Measurements from ENCODE around the gene CARMIL1. TPM values are rescaled to one million over a fixed set of nuclear protein-coding genes. Genes with fewer than 3 reads are reported as not detected.

Gene CARMIL1
- total RNA-seq, 2 donors from 2014 or later, result 0.56 to 0.76 TPM

DNA sequence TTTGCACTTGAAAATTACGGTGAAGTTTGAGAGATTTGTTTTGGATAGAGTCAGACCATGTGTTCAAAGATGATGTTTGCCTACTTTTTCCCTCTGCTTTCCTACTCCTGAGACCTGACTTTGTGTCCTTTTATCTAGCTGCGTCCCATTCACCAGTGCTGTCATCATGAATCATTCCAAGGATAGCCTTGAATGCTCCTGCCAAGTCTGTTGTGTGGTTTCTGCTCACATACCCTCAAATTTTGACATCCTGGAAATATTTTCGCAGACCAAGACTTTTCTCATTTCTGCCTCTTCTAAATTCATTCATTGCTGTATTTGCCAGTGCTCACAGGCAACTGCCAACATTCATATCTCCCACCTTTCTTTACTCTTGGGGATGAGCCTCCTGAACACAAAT is 197.0 kb downstream of the CARMIL1 start:
- H3K27me3 Mint-ChIP-seq, result peaks cover 0 to 29% of the 10 kb centered on the region in 2 donors
- no peak overlapping the region for H3K27ac Mint-ChIP-seq
- ATAC-seq (no peak), DNase-seq (ENCODE audit: low spot score) (no peak)
- H3K4me1 Mint-ChIP-seq (ENCODE audit: low read depth in 2 of 2), result no peaks in the 10 kb centered on the region
- H3K9me3 Mint-ChIP-seq, result no peaks in the 10 kb centered on the region
- H3K4me3 Mint-ChIP-seq, result no peak overlapping the region
- no peaks in the 10 kb centered on the region for H3K36me3 Mint-ChIP-seq

GRCh38 chr6:25477006-25477590 is 197.9 kb downstream of the CARMIL1 start:
- ATAC-seq, result peak in 1 of 2 donors; percentile 49
- peaks cover 0 to 37% of the 10 kb centered on the region in 2 donors for H3K27me3 Mint-ChIP-seq

DNA sequence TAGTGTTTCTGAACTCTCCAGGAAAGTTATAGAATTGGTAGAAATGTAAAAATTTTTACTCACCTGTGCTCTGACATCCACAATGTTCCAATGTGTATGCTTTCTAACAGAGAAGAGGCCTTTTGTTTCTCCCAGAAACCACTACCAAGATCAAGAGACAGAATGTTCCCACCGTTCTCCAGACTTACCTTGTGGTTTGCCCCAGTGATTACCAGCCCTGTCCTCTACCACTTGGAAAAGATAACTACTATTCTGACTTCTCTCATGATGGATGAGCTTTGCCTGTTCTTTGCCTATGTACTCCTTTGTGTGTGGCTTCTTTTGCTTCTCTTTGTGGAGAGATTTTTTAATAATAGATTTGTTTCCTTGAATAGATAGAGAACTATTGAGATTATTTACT is 199.8 kb downstream of the CARMIL1 start:
- no peaks in the 10 kb centered on the region for H3K4me1 Mint-ChIP-seq (ENCODE audit: low read depth in 2 of 2)
- DNase-seq (ENCODE audit: low spot score), result no peak
- H3K36me3 Mint-ChIP-seq, result no peaks in the 10 kb centered on the region
- no peak overlapping the region for H3K27ac Mint-ChIP-seq
- H3K4me3 Mint-ChIP-seq, result no peak overlapping the region
- ATAC-seq, result no peak
- no peaks in the 10 kb centered on the region for H3K9me3 Mint-ChIP-seq
- peaks cover 1 to 41% of the 10 kb centered on the region in 2 donors for H3K27me3 Mint-ChIP-seq

More at GRCh38 chr6:25477006-25477590, 197.9 kb downstream of the CARMIL1 start:
- Mint-ChIP-seq H3K36me3 (no peaks in the 10 kb centered on the region), H3K4me1 (ENCODE audit: low read depth in 2 of 2) (no peaks in the 10 kb centered on the region), H3K27ac (no peak overlapping the region), H3K4me3 (no peak overlapping the region), H3K9me3 (no peaks in the 10 kb centered on the region)
- no peak for DNase-seq (ENCODE audit: low spot score)

GRCh38 chr6:25481267-25481666 is 202.1 kb downstream of the CARMIL1 start:
- H3K4me1 Mint-ChIP-seq (ENCODE audit: low read depth in 2 of 2), result no peaks in the 10 kb centered on the region

DNA sequence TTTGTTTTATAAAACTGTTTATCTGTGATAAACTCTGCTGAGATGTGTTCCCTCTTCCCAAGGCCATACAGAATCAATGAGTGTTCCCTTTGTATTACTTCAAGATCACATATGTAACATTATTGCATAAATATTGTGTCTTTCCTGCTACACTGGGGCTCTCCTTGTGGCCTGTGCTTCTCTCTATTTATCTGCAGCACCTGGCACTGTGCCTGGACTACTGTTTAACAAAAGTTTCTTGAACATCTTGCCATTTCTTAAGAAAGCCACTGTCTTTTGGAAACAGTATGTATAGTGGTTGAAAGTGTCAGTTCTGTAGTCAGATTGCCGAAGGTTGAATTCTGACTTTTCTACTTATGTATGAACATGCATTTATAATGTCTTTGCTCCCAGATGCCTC is 203.8 kb downstream of the CARMIL1 start:
- H3K4me3 Mint-ChIP-seq, result no peak overlapping the region
- no peak overlapping the region for H3K27ac Mint-ChIP-seq
- no peaks in the 10 kb centered on the region for H3K4me1 Mint-ChIP-seq (ENCODE audit: low read depth in 2 of 2)
- DNase-seq (ENCODE audit: low spot score) (no peak), ATAC-seq (no peak)
- no peaks in the 10 kb centered on the region for H3K9me3 Mint-ChIP-seq
- no peaks in the 10 kb centered on the region for H3K36me3 Mint-ChIP-seq
- peaks cover 3 to 29% of the 10 kb centered on the region in 2 donors for H3K27me3 Mint-ChIP-seq

More at GRCh38 chr6:25481267-25481666, 202.1 kb downstream of the CARMIL1 start:
- no peaks in the 10 kb centered on the region for H3K9me3 Mint-ChIP-seq
- DNase-seq (ENCODE audit: low spot score) (no peak), ATAC-seq (no peak)
- H3K27me3 Mint-ChIP-seq, result peaks cover 3 to 32% of the 10 kb centered on the region in 2 donors
- no peaks in the 10 kb centered on the region for H3K36me3 Mint-ChIP-seq
- no peak overlapping the region for H3K27ac Mint-ChIP-seq
- H3K4me3 Mint-ChIP-seq, result no peak overlapping the region

DNA sequence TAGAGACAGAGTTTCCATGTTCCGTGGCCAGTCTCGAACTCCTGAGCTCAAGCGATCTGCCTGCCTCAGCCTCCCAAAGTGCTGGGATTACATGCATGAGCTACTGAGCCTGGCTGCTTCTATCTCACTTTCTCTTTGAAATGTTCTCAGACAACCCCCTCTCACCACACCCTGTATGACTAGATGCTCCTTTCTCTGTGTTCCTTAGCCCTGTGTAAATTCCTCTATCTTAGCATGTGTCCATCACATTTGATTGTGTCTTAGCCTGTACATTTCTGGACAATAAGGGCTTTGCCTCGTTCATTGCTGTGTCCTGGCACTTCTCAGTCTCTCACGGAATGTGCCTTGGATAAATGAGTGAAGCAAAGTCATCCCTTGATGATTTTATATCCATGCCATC is 204.8 kb downstream of the CARMIL1 start:
- no peaks in the 10 kb centered on the region for H3K36me3 Mint-ChIP-seq
- peaks cover 3 to 27% of the 10 kb centered on the region in 2 donors for H3K27me3 Mint-ChIP-seq

DNA sequence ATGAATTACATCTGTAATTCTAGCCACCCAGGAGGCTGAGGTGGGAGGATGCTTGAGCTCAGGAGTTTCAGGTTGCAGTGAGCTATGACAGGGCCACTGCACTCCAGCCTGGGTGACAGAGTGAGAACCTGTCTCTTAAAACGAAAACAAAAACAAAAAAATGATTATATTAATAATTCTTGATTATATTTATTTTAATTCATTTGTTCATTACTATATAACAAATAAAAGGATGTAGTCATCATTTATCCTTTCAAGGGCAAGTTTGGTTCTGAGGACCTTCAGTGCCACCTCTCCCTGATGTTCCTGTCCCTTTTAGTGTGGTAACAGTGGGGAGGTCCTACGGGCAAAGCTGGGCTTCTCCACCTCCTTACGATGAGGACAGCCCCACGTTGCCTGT is 205.7 kb downstream of the CARMIL1 start:
- Mint-ChIP-seq H3K36me3 (no peaks in the 10 kb centered on the region), H3K9me3 (no peaks in the 10 kb centered on the region), H3K27ac (no peak overlapping the region), H3K4me3 (no peak overlapping the region), H3K4me1 (ENCODE audit: low read depth in 2 of 2) (peaks cover 0 to 2% of the 10 kb centered on the region in 2 donors), H3K27me3 (peaks cover 3 to 22% of the 10 kb centered on the region in 2 donors)
- ATAC-seq, result no peak
- DNase-seq (ENCODE audit: low spot score), result no peak

More for the DNA sequence above, 204.8 kb downstream of the CARMIL1 start:
- H3K9me3 Mint-ChIP-seq, result no peaks in the 10 kb centered on the region
- DNase-seq (ENCODE audit: low spot score) (no peak), ATAC-seq (no peak)
- no peak overlapping the region for H3K4me3 Mint-ChIP-seq
- no peaks in the 10 kb centered on the region for H3K4me1 Mint-ChIP-seq (ENCODE audit: low read depth in 2 of 2)
- no peak overlapping the region for H3K27ac Mint-ChIP-seq

DNA sequence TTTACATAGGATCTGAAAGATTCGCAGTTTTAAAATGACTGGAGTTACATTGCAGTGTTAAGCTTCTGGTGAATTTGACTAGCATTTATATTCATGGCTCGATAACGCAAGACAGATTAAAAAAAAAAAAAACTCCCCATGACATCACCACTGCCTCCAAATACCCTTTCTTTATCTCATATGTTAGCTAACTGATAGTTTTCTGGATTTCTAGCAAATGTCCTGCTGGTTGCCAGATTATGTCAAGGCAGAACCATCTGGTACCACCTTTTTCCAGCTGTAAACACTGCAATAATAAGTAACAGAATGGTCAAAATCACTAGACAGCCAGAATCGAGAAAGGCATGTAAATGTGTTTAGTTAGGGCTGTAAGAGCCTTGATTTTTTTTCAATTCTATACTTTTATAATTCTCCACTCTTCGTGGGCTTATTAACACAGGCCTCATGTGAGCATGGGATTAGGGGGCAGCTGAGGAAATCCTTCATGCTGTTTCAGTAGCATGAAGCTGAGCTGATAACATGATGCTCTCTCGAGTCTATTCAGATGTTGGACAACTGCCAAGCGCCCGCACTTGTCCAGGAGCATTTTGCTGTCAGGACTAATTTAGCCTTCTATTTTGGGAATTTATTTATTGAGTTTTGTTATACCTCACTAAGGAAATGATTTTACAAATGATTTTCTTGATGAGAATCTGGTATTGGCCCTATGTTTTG is 206.8 kb downstream of the CARMIL1 start:
- DNase-seq (ENCODE audit: low spot score) (no peak), ATAC-seq (no peak)
- no peaks in the 10 kb centered on the region for H3K36me3 Mint-ChIP-seq
- no peak overlapping the region for H3K4me3 Mint-ChIP-seq
- H3K27ac Mint-ChIP-seq, result no peak overlapping the region
- peaks cover 3 to 18% of the 10 kb centered on the region in 2 donors for H3K27me3 Mint-ChIP-seq
- no peaks in the 10 kb centered on the region for H3K9me3 Mint-ChIP-seq
- H3K4me1 Mint-ChIP-seq (ENCODE audit: low read depth in 2 of 2), result peaks cover 0 to 4% of the 10 kb centered on the region in 2 donors

DNA sequence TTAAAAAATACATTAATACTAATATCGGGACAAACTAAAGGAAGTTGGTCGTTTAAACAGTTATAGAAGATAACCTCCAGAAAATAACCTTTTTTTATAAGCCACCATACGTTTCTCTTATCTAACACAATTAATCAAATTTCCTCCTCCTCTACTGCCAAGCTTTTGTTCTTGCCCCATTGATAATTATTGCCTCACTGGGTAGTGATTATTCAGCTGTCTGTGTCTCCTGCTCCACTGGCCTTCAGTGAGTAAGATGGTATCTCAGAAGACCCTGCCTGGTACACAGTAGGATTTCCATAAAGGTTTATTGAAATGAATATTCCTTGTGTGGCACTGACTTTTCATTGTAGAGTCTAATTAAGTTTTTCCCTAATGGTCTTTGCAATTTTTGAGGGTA is 207.4 kb downstream of the CARMIL1 start:
- H3K36me3 Mint-ChIP-seq, result no peaks in the 10 kb centered on the region
- H3K9me3 Mint-ChIP-seq, result no peaks in the 10 kb centered on the region
- ATAC-seq (no peak), DNase-seq (ENCODE audit: low spot score) (no peak)
- H3K4me1 Mint-ChIP-seq (ENCODE audit: low read depth in 2 of 2), result peaks cover 0 to 4% of the 10 kb centered on the region in 2 donors
- peaks cover 3 to 12% of the 10 kb centered on the region in 2 donors for H3K27me3 Mint-ChIP-seq
- no peak overlapping the region for H3K27ac Mint-ChIP-seq
- H3K4me3 Mint-ChIP-seq, result no peak overlapping the region

- Mint-ChIP-seq H3K9me3 (no peaks in the 10 kb centered on the region), H3K27me3 (peaks cover 3 to 8% of the 10 kb centered on the region in 2 donors), H3K4me3 (no peak overlapping the region), H3K27ac (no peak overlapping the region), H3K36me3 (no peaks in the 10 kb centered on the region), H3K4me1 (ENCODE audit: low read depth in 2 of 2) (peaks cover 0 to 4% of the 10 kb centered on the region in 2 donors)
- no peak for ATAC-seq
- no peak for DNase-seq (ENCODE audit: low spot score)
Measured at GRCh38 chr6:25487012-25487411, 207.8 kb downstream of the CARMIL1 start.

GRCh38 chr6:25488156-25488555 is 209.0 kb downstream of the CARMIL1 start:
- Mint-ChIP-seq H3K4me1 (ENCODE audit: low read depth in 2 of 2) (peaks cover 0 to 4% of the 10 kb centered on the region in 2 donors), H3K36me3 (no peaks in the 10 kb centered on the region), H3K27me3 (peaks cover 3 to 8% of the 10 kb centered on the region in 2 donors), H3K4me3 (no peak overlapping the region), H3K9me3 (no peaks in the 10 kb centered on the region), H3K27ac (no peak overlapping the region)
- no peak for DNase-seq (ENCODE audit: low spot score)
- ATAC-seq, result no peak

DNA sequence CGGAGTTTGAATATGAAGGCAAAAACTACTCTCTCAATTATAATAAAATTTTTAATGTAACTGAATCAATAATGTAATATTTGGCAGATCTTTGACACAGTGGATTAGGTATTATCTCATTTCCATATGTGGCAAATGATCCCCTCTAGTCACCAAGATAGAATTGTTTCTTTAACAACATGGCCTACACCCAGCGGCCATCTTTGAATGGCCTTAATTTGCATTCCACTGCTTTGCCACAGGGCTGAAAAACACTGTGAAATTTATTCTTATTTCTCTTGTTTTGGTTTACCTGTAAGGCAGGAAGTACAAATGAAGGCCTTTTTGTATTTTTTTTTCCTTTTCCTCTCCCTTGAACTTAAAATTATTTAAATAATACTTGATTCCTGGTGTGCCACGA is 210.2 kb downstream of the CARMIL1 start:
- no peak for ATAC-seq
- DNase-seq (ENCODE audit: low spot score), result no peak
- Mint-ChIP-seq H3K9me3 (no peaks in the 10 kb centered on the region), H3K4me3 (no peak overlapping the region), H3K27me3 (peaks cover 0 to 3% of the 10 kb centered on the region in 2 donors), H3K36me3 (no peaks in the 10 kb centered on the region), H3K4me1 (ENCODE audit: low read depth in 2 of 2) (peaks cover 0 to 4% of the 10 kb centered on the region in 2 donors), H3K27ac (no peak overlapping the region)

GRCh38 chr6:25490018-25490801 is 211.0 kb downstream of the CARMIL1 start:
- DNase-seq (ENCODE audit: low spot score) (peak; percentile 76), ATAC-seq (peak; percentile 61 to 75)
- H3K9me3 Mint-ChIP-seq, result no peaks in the 10 kb centered on the region
- H3K4me3 Mint-ChIP-seq, result no peak overlapping the region
- peak overlapping the region in 1 of 2 donors; percentile 78 for H3K27ac Mint-ChIP-seq
- H3K36me3 Mint-ChIP-seq, result no peaks in the 10 kb centered on the region
- H3K27me3 Mint-ChIP-seq, result peaks cover 3 to 8% of the 10 kb centered on the region in 2 donors
- peaks cover 0 to 4% of the 10 kb centered on the region in 2 donors for H3K4me1 Mint-ChIP-seq (ENCODE audit: low read depth in 2 of 2)

GRCh38 chr6:25492951-25493350 is 213.8 kb downstream of the CARMIL1 start:
- Mint-ChIP-seq H3K27ac (no peak overlapping the region), H3K4me1 (ENCODE audit: low read depth in 2 of 2) (peaks cover 0 to 4% of the 10 kb centered on the region in 2 donors), H3K36me3 (no peaks in the 10 kb centered on the region), H3K27me3 (peaks cover 3 to 10% of the 10 kb centered on the region in 2 donors), H3K9me3 (no peaks in the 10 kb centered on the region), H3K4me3 (no peak overlapping the region)
- no peak for ATAC-seq
- DNase-seq (ENCODE audit: low spot score), result no peak
